NCI-H1417 (cell line): Measurements from ENCODE around the gene ELFN1.
"Not testable (repeated sequence)": the region's sequence is repeated elsewhere in the genome, so short reads cannot be mapped to it uniquely, and the experiment has no call there.

ENCODE experiments used
- DNase-seq, 3 experiments: peaks; one replicate each; lab custom pipeline; 2025; lab: John Stamatoyannopoulos, UW

ELFN1 gene

GRCh38 chr7:1709281-1709680 is 39.2 kb downstream of the ELFN1 start:
- DNase-seq: no peak

GRCh38 chr7:1709900-1710299 is 39.8 kb downstream of the ELFN1 start:
- peak in 1 of 3 experiments; percentile 22 for DNase-seq

- no peak for DNase-seq
Measured at GRCh38 chr7:1710936-1711335, 40.9 kb downstream of the ELFN1 start.

GRCh38 chr7:1712907-1713501 is 42.9 kb downstream of the ELFN1 start:
- no peak for DNase-seq

- DNase-seq: peak; percentile 52 to 92 (median 81)
Measured at GRCh38 chr7:1713502-1714484, 43.7 kb downstream of the ELFN1 start.

- peak in 1 of 3 experiments; percentile 45 for DNase-seq
Measured at GRCh38 chr7:1714583-1715330, 44.7 kb downstream of the ELFN1 start.

GRCh38 chr7:1715331-1715625 is 45.2 kb downstream of the ELFN1 start:
- DNase-seq: no peak

- peak in 1 of 3 experiments; percentile 27 for DNase-seq
Measured at GRCh38 chr7:1715671-1716074, 45.6 kb downstream of the ELFN1 start.

- peak in 2 of 3 experiments; percentile 42 to 53 for DNase-seq
Measured at GRCh38 chr7:1716263-1717094, 46.4 kb downstream of the ELFN1 start.

- DNase-seq: no peak
Measured at GRCh38 chr7:1717095-1717483, 47.0 kb downstream of the ELFN1 start.

- no peak for DNase-seq
Measured at GRCh38 chr7:1717903-1718676, 48.0 kb downstream of the ELFN1 start.

- DNase-seq: not testable (repeated sequence)
Measured at GRCh38 chr7:1718850-1719249, 48.8 kb downstream of the ELFN1 start.

GRCh38 chr7:1719256-1719655 is 49.2 kb downstream of the ELFN1 start:
- DNase-seq: not testable (repeated sequence)

GRCh38 chr7:1719913-1720312 is 49.8 kb downstream of the ELFN1 start:
- no peak for DNase-seq

GRCh38 chr7:1720326-1720725 is 50.2 kb downstream of the ELFN1 start:
- peak in 2 of 3 experiments; percentile 16 to 34 for DNase-seq

- DNase-seq: peak in 1 of 3 experiments; percentile 20
Measured at GRCh38 chr7:1721047-1721690, 51.1 kb downstream of the ELFN1 start.

- no peak for DNase-seq
Measured at GRCh38 chr7:1723254-1723653, 53.2 kb downstream of the ELFN1 start.

- DNase-seq: no peak
Measured at GRCh38 chr7:1724118-1724910, 54.2 kb downstream of the ELFN1 start.

- peak; percentile 85 to 92 (median 86) for DNase-seq
Measured at GRCh38 chr7:1725199-1725690, 55.2 kb downstream of the ELFN1 start.
